ENCODE data around the gene KANSL1. TPM values are rescaled to one million over a fixed set of nuclear protein-coding genes. Genes with fewer than 3 reads are reported as not detected.

KANSL1 gene
- polyA plus RNA-seq, 1 donor from 2014 or later, result 65.0 TPM

GRCh38 chr17:46140645-46141197, 52.5 kb downstream of the KANSL1 start:
- Histone ChIP-seq H3K79me2 (replicated peaks; ENCODE audit: insufficient read depth, low read length) (peaks cover 95% of the 10 kb centered on the region), H3K27me3 (ENCODE audit: insufficient read depth, low read depth, low read length) (no peaks in the 10 kb centered on the region), H3K4me2 (ENCODE audit: low read length) (no peak overlapping the region), H2AFZ (ENCODE audit: low read depth, low read length) (no peak overlapping the region), H3K4me3 (ENCODE audit: low read length) (no peak overlapping the region), H3F3A (ENCODE audit: insufficient read depth, low read length, poor library complexity, severe bottlenecking) (no peaks in the 10 kb centered on the region), H3K36me3 (ENCODE audit: insufficient read depth, low read length) (no peaks in the 10 kb centered on the region), H3K9me3 (ENCODE audit: low read length) (no peaks in the 10 kb centered on the region), H3K9me2 (ENCODE audit: insufficient read depth, low read length) (no peaks in the 10 kb centered on the region), H4K20me1 (ENCODE audit: insufficient read depth) (peaks cover 56% of the 10 kb centered on the region), H3K9ac (ENCODE audit: low read length) (no peak overlapping the region), H3K27ac (ENCODE audit: low read length) (no peak overlapping the region)
- no peak for TF ChIP-seq REST (IDR thresholded peaks at IDR 0.05; ENCODE audit: borderline replicate concordance)
- TF ChIP-seq CTCF (IDR thresholded peaks at IDR 0.05; ENCODE audit: poor library complexity, severe bottlenecking), result no peak
- TF ChIP-seq POLR2AphosphoS5 (IDR thresholded peaks at IDR 0.05), result no peak

- no peaks in the 10 kb centered on the region for H3K9me2 ChIP-seq (ENCODE audit: insufficient read depth, low read length)
- H2AFZ ChIP-seq (ENCODE audit: low read depth, low read length), result no peak overlapping the region
- no peak overlapping the region for H3K27ac ChIP-seq (ENCODE audit: low read length)
- no peak overlapping the region for H3K4me2 ChIP-seq (ENCODE audit: low read length)
- no peaks in the 10 kb centered on the region for H3K27me3 ChIP-seq (ENCODE audit: insufficient read depth, low read depth, low read length)
- no peaks in the 10 kb centered on the region for H3F3A ChIP-seq (ENCODE audit: insufficient read depth, low read length, poor library complexity, severe bottlenecking)
- H3K79me2 ChIP-seq (replicated peaks; ENCODE audit: insufficient read depth, low read length), result peaks cover 95% of the 10 kb centered on the region
- no peaks in the 10 kb centered on the region for H3K36me3 ChIP-seq (ENCODE audit: insufficient read depth, low read length)
- TF ChIP-seq RAD21 (conservative IDR thresholded peaks at IDR 0.05) (no peak), SMC3 (conservative IDR thresholded peaks at IDR 0.05; ENCODE audit: poor library complexity) (no peak), REST (IDR thresholded peaks at IDR 0.05; ENCODE audit: borderline replicate concordance) (no peak), MXI1 (conservative IDR thresholded peaks at IDR 0.05; ENCODE audit: poor library complexity, severe bottlenecking) (no peak), TAF1 (IDR thresholded peaks at IDR 0.05; ENCODE audit: low read depth) (no peak), POLR2AphosphoS5 (IDR thresholded peaks at IDR 0.05) (no peak), EP300 (conservative IDR thresholded peaks at IDR 0.05; ENCODE audit: poor library complexity, severe bottlenecking) (no peak), EZH2 (IDR thresholded peaks at IDR 0.05; ENCODE audit: borderline replicate concordance, insufficient read depth, low read length, poor library complexity, severe bottlenecking) (no peak), CTCF (IDR thresholded peaks at IDR 0.05; ENCODE audit: poor library complexity, severe bottlenecking) (no peak)
- no peak overlapping the region for H3K4me3 ChIP-seq (ENCODE audit: low read length)
- no peaks in the 10 kb centered on the region for H3K9me3 ChIP-seq (ENCODE audit: low read length)
- no peak overlapping the region for H3K9ac ChIP-seq (ENCODE audit: low read length)
- H4K20me1 ChIP-seq (ENCODE audit: insufficient read depth), result peaks cover 49% of the 10 kb centered on the region
These were observed 53.6 kb downstream of the KANSL1 start for GRCh38 chr17:46139432-46140210.
